Iris pigment epithelial cell (primary cell): ENCODE results near the gene MYL10.
"Not testable (repeated sequence)": the region's sequence is repeated elsewhere in the genome, so short reads cannot be mapped to it uniquely, and the experiment has no call there.

Experiments used
- DNase-seq: peaks from one replicate; pipeline ENCODE4 v3.0.0-alpha.2; 2011; ENCODE audit warnings: low read depth

Gene MYL10

GRCh38 chr7:101651112-101651511 lies 22.0 kb upstream of the MYL10 start:
- no peak for DNase-seq

- DNase-seq: no peak
Observed at GRCh38 chr7:101650579-101651081, 21.5 kb upstream of the MYL10 start.

- DNase-seq: not testable (repeated sequence)
Observed at GRCh38 chr7:101647876-101648275, 18.8 kb upstream of the MYL10 start.

- no peak for DNase-seq
Observed at GRCh38 chr7:101645951-101646350, 16.9 kb upstream of the MYL10 start.

GRCh38 chr7:101644879-101645278 lies 15.8 kb upstream of the MYL10 start:
- no peak for DNase-seq

- not testable (repeated sequence) for DNase-seq
Observed at GRCh38 chr7:101639127-101639526, 10.0 kb upstream of the MYL10 start.

GRCh38 chr7:101636822-101637623 lies 7.9 kb upstream of the MYL10 start:
- no peak for DNase-seq

GRCh38 chr7:101635484-101635883 lies 6.4 kb upstream of the MYL10 start:
- DNase-seq: no peak

- no peak for DNase-seq
Observed at GRCh38 chr7:101634196-101634717, 5.2 kb upstream of the MYL10 start.

- no peak for DNase-seq
Observed at GRCh38 chr7:101633511-101633910, 4.4 kb upstream of the MYL10 start.

GRCh38 chr7:101632641-101633040 lies 3.5 kb upstream of the MYL10 start:
- no peak for DNase-seq

GRCh38 chr7:101631224-101631714 lies 2.2 kb upstream of the MYL10 start:
- DNase-seq: no peak

- DNase-seq: peak; percentile 43
Observed at GRCh38 chr7:101630591-101630990, 1.5 kb upstream of the MYL10 start.

GRCh38 chr7:101628522-101628921 lies 574 bp downstream of the MYL10 start:
- DNase-seq: no peak

GRCh38 chr7:101626758-101627157 lies 2.3 kb downstream of the MYL10 start:
- DNase-seq: no peak

- DNase-seq: no peak
Observed at GRCh38 chr7:101626069-101626671, 2.9 kb downstream of the MYL10 start.

- DNase-seq: peak; percentile 46
Observed at GRCh38 chr7:101625031-101625791, 3.9 kb downstream of the MYL10 start.

- no peak for DNase-seq
Observed at GRCh38 chr7:101624246-101625001, 4.7 kb downstream of the MYL10 start.

GRCh38 chr7:101622609-101623173 lies 6.4 kb downstream of the MYL10 start:
- DNase-seq: no peak

- no peak for DNase-seq
Observed at GRCh38 chr7:101620991-101621390, 8.1 kb downstream of the MYL10 start.

- DNase-seq: no peak
Observed at GRCh38 chr7:101620395-101620794, 8.7 kb downstream of the MYL10 start.
